Effector memory CD8-positive, alpha-beta T cell (primary cell): ENCODE results near the gene KRT32.
"Not testable (repeated sequence)": the region's sequence is repeated elsewhere in the genome, so short reads cannot be mapped to it uniquely, and the experiment has no call there.

ENCODE experiments used
- ATAC-seq: fragments of 150-1000 bp; cut with Tn5 transposase; replicated peaks from 2 replicates; pipeline ENCODE4 v1.10.0; 2021; ENCODE audit warnings: mild to moderate bottlenecking, moderate library complexity
- DNase-seq, 3 experiments: peaks; one replicate each; pipeline ENCODE4 v3.0.0; 2021
- H3K27ac Mint-ChIP-seq, 2 donors: one replicate each; pipeline ENCODE4 v1.8.0; 2022; ENCODE audit warnings: mild to moderate bottlenecking in 2 of 2, mixed read lengths in 2 of 2, moderate library complexity in 2 of 2
- H3K27me3 Mint-ChIP-seq, 2 donors: one replicate each; pipeline ENCODE4 v1.8.0; 2022; ENCODE audit warnings: mixed read lengths in 2 of 2
- H3K36me3 Mint-ChIP-seq: one replicate; pipeline ENCODE4 v1.8.0; 2022; ENCODE audit warnings: mild to moderate bottlenecking, moderate library complexity, mixed read lengths; ENCODE audit not compliant: insufficient read depth
- H3K4me1 Mint-ChIP-seq, 2 donors: one replicate each; pipeline ENCODE4 v1.8.0; 2022; ENCODE audit warnings: low read depth in 2 of 2, mixed read lengths in 2 of 2
- H3K4me3 Mint-ChIP-seq, 2 donors: one replicate each; pipeline ENCODE4 v1.8.0; 2022; ENCODE audit warnings: mild to moderate bottlenecking in 2 of 2, mixed read lengths in 2 of 2, moderate library complexity in 2 of 2
- H3K9me3 Mint-ChIP-seq, 2 donors: one replicate each; pipeline ENCODE4 v1.8.0; 2022; ENCODE audit warnings: mixed read lengths in 2 of 2

Gene KRT32

GRCh38 chr17:41446806-41447205, 20.4 kb downstream of the KRT32 start:
- no peak for DNase-seq
- no peak overlapping the region for H3K4me3 Mint-ChIP-seq
- no peak for ATAC-seq
- no peak overlapping the region for H3K27ac Mint-ChIP-seq
- H3K9me3 Mint-ChIP-seq = no peaks in the 10 kb centered on the region
- peaks cover 54 to 85% of the 10 kb centered on the region in 2 donors for H3K27me3 Mint-ChIP-seq
- peaks cover 0 to 2% of the 10 kb centered on the region in 2 donors for H3K4me1 Mint-ChIP-seq
- peaks cover 4% of the 10 kb centered on the region for H3K36me3 Mint-ChIP-seq

- peaks cover 0 to 2% of the 10 kb centered on the region in 2 donors for H3K4me1 Mint-ChIP-seq
- no peak for ATAC-seq
- H3K27me3 Mint-ChIP-seq = peaks cover 58 to 88% of the 10 kb centered on the region in 2 donors
- no peak overlapping the region for H3K4me3 Mint-ChIP-seq
- H3K9me3 Mint-ChIP-seq = no peaks in the 10 kb centered on the region
- H3K27ac Mint-ChIP-seq = no peak overlapping the region
- no peak for DNase-seq
- peaks cover 3% of the 10 kb centered on the region for H3K36me3 Mint-ChIP-seq
Observed at GRCh38 chr17:41444640-41445039, 22.5 kb downstream of the KRT32 start.

GRCh38 chr17:41444186-41444585, 23.0 kb downstream of the KRT32 start:
- Mint-ChIP-seq H3K36me3 (peaks cover 3% of the 10 kb centered on the region), H3K9me3 (no peaks in the 10 kb centered on the region), H3K27me3 (peaks cover 58 to 85% of the 10 kb centered on the region in 2 donors), H3K27ac (no peak overlapping the region), H3K4me1 (peaks cover 0 to 2% of the 10 kb centered on the region in 2 donors), H3K4me3 (no peak overlapping the region)
- no peak for DNase-seq
- no peak for ATAC-seq

- DNase-seq (no peak), ATAC-seq (no peak)
- Mint-ChIP-seq H3K4me3 (no peak overlapping the region), H3K9me3 (no peaks in the 10 kb centered on the region), H3K27me3 (peaks cover 58 to 73% of the 10 kb centered on the region in 2 donors), H3K27ac (no peak overlapping the region), H3K4me1 (peaks cover 0 to 2% of the 10 kb centered on the region in 2 donors), H3K36me3 (peaks cover 3% of the 10 kb centered on the region)
Observed at GRCh38 chr17:41442739-41443138, 24.4 kb downstream of the KRT32 start.

- Mint-ChIP-seq H3K9me3 (no peaks in the 10 kb centered on the region), H3K27ac (no peak within 1 kb of the TSS), H3K36me3 (peaks cover 3% of the 10 kb centered on the region), H3K4me1 (peaks cover 0 to 2% of the 10 kb centered on the region in 2 donors), H3K27me3 (peaks cover 53 to 75% of the 10 kb centered on the region in 2 donors), H3K4me3 (no peak within 1 kb of the TSS)
- ATAC-seq (no peak), DNase-seq (no peak)
Observed at GRCh38 chr17:41440531-41441033, 26.6 kb downstream of the KRT32 start, which contains the start of gene KRT38. TSS of gene KRT38 (minus strand) at chr17:41440983. CDS start at chr17:41440921, 62 bp downstream.

DNA sequence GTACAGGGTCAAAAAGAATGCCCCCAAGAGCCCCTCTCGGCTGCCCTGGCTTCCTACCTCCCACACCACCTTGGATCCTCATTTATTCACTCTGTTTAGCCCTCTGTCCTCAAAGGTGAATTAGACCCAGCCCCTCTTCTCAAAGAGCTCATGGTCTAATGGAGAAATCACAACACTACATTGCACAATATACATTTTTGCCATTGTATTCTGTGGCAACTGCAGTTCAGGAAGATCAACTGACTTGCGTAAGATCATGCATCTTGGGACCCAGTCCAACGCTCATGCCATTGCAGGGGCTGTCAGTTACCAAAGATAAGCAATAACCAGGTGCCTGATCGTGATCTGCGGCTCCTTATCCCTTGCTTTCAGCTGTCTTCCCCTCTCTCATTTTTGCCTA, 27.8 kb downstream of the KRT32 start:
- no peak for DNase-seq
- Mint-ChIP-seq H3K27me3 (peaks cover 53 to 64% of the 10 kb centered on the region in 2 donors), H3K4me3 (no peak overlapping the region), H3K4me1 (no peaks in the 10 kb centered on the region), H3K9me3 (no peaks in the 10 kb centered on the region), H3K27ac (no peak overlapping the region), H3K36me3 (peaks cover 3% of the 10 kb centered on the region)
- ATAC-seq = no peak

DNA sequence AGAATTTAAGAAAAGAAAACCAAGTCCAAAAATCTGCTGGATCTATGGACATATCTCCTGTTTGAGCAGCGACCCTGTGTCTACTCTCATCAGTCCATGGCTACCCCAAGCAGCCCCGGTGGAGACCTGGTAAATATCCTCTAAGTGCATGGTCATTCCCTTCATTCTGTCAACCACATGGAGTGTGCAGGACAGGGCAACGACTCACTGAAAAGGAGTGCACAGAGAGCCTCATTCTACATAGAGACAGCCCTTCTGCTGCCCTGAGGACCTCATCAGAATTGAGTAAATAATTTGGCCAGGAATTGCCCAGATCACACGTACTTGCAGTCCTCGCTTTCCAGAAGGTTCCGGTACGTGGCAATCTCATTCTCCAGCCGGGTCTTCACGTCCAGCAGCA, 29.4 kb downstream of the KRT32 start:
- H3K27me3 Mint-ChIP-seq = peaks cover 40 to 48% of the 10 kb centered on the region in 2 donors
- no peaks in the 10 kb centered on the region for H3K9me3 Mint-ChIP-seq
- no peak overlapping the region for H3K4me3 Mint-ChIP-seq
- H3K4me1 Mint-ChIP-seq = peaks cover 0 to 2% of the 10 kb centered on the region in 2 donors
- no peak for DNase-seq
- H3K36me3 Mint-ChIP-seq = peaks cover 3% of the 10 kb centered on the region
- no peak for ATAC-seq
- H3K27ac Mint-ChIP-seq = no peak overlapping the region

DNA sequence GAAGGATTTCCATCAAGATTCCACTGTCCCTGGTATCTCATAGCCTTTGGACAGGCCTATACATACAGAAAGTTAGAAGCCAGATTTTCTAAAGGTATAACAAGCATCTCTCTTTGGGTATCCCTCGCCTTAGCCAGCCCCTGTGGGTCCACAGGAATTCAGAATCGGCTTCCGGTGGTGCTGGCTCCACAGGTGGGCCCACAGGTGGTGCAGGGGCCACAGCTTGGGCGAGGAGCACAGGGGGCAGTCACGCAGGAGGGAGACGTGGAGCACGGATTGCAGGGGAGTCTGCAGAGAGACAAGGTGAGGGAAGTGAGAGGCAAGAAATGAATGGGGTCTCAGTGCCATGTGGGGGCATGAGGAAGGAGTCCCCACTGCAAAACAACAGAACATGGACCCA, 29.9 kb downstream of the KRT32 start:
- Mint-ChIP-seq H3K27me3 (peaks cover 38 to 43% of the 10 kb centered on the region in 2 donors), H3K4me1 (peaks cover 0 to 2% of the 10 kb centered on the region in 2 donors), H3K9me3 (no peaks in the 10 kb centered on the region), H3K4me3 (no peak overlapping the region), H3K27ac (peak overlapping the region in 1 of 2 donors; percentile 24), H3K36me3 (peaks cover 3% of the 10 kb centered on the region)
- DNase-seq (no peak), ATAC-seq (no peak)

GRCh38 chr17:41434415-41434814, 32.8 kb downstream of the KRT32 start:
- peaks cover 27 to 32% of the 10 kb centered on the region in 2 donors for H3K27me3 Mint-ChIP-seq
- no peaks in the 10 kb centered on the region for H3K9me3 Mint-ChIP-seq
- no peak overlapping the region for H3K4me3 Mint-ChIP-seq
- no peak for ATAC-seq
- no peak for DNase-seq
- peaks cover 0 to 2% of the 10 kb centered on the region in 2 donors for H3K4me1 Mint-ChIP-seq
- no peaks in the 10 kb centered on the region for H3K36me3 Mint-ChIP-seq
- no peak overlapping the region for H3K27ac Mint-ChIP-seq

GRCh38 chr17:41434005-41434404, 33.2 kb downstream of the KRT32 start:
- no peak for DNase-seq
- Mint-ChIP-seq H3K9me3 (no peaks in the 10 kb centered on the region), H3K4me3 (no peak overlapping the region), H3K4me1 (peaks cover 0 to 2% of the 10 kb centered on the region in 2 donors), H3K36me3 (no peaks in the 10 kb centered on the region), H3K27ac (no peak overlapping the region), H3K27me3 (peaks cover 27 to 35% of the 10 kb centered on the region in 2 donors)
- ATAC-seq = no peak

DNA sequence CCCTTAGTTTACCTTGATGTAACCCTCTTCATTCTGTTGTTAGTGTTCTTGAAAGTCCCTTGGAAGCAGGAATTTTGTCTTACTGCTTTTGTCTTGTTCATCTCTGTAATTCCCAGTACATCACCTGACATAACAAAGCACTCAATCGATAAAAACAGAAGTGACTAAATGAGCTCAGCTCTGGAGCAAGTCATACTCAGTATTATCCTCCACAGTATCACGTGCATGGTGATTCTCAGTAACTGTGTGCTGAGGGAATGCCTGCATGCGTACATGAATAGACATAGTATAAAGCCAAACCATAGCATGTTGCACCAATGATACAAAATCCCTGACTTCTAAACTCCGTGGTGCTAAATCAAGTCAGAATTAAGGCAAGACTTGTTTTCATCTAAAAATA, 33.6 kb downstream of the KRT32 start:
- Mint-ChIP-seq H3K9me3 (no peaks in the 10 kb centered on the region), H3K27ac (no peak overlapping the region), H3K4me3 (no peak overlapping the region), H3K27me3 (peaks cover 31 to 40% of the 10 kb centered on the region in 2 donors), H3K36me3 (no peaks in the 10 kb centered on the region), H3K4me1 (peaks cover 0 to 2% of the 10 kb centered on the region in 2 donors)
- DNase-seq (no peak), ATAC-seq (no peak)

DNA sequence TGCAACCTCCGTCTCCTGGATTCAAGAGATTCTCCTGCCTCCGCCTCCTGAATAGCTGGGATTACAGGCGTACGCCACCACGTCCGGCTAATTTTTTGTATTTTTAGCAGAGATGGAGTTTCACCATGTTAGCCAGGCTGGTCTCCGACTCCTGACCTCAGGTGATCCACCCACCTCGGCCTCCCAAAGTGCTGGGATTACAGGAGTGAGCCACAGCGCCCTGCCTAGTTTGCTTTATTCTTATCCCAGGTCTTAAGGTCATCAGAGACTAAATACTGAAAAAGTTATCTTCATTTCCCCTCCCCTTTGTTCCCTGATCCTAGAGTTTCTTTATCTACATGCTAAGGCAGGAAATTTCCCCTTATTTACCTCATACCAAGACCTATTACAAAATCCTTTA, 36.8 kb downstream of the KRT32 start:
- peaks cover 28% of the 10 kb centered on the region in 2 donors for H3K27me3 Mint-ChIP-seq
- not testable (repeated sequence) for H3K4me1 Mint-ChIP-seq, H3K9me3 Mint-ChIP-seq, DNase-seq, H3K4me3 Mint-ChIP-seq, H3K36me3 Mint-ChIP-seq, ATAC-seq, H3K27ac Mint-ChIP-seq

GRCh38 chr17:41429667-41430066, 37.5 kb downstream of the KRT32 start:
- no peaks in the 10 kb centered on the region for H3K9me3 Mint-ChIP-seq
- H3K36me3 Mint-ChIP-seq = no peaks in the 10 kb centered on the region
- no peak overlapping the region for H3K27ac Mint-ChIP-seq
- H3K4me3 Mint-ChIP-seq = no peak overlapping the region
- ATAC-seq (no peak), DNase-seq (no peak)
- peaks cover 27 to 32% of the 10 kb centered on the region in 2 donors for H3K27me3 Mint-ChIP-seq
- H3K4me1 Mint-ChIP-seq = peaks cover 0 to 2% of the 10 kb centered on the region in 2 donors

DNA sequence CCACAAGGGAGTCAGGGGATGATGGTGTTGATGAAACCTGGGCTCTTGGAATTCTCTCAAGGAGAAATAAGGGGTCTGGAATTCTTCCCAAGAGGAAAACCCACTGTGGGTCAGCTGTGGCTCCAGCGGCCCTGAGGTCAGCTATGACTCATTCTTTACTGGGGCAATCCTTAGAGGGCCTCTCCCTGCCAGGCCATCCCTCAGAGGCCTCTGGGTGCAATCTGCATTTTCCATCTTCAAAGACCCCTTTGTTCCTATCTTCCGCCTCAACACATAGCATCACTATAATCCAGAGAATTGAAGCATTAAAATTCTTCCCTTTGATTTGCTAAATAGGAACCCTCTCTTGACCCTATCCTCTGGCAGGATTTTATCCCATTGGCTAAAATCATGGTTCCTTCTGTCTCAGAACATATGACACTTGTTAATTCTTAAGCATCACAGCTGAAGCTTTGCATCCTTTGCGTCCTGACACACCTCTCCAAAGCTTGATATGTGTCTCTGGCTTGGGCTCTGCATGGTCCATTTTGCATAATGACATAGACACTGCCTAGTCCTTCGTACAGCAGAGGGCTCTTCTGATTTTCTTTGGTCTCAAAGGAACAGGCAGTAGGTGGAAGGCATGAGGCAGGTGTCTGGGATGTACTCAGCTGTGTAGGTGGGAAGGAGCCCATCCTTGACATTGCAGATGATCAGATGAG, 38.4 kb downstream of the KRT32 start:
- Mint-ChIP-seq H3K27me3 (peaks cover 25 to 34% of the 10 kb centered on the region in 2 donors), H3K27ac (no peak overlapping the region)

More for the DNA sequence above, 38.4 kb downstream of the KRT32 start:
- no peaks in the 10 kb centered on the region for H3K36me3 Mint-ChIP-seq
- ATAC-seq (no peak), DNase-seq (no peak)
- no peak overlapping the region for H3K4me3 Mint-ChIP-seq
- peaks cover 0 to 2% of the 10 kb centered on the region in 2 donors for H3K4me1 Mint-ChIP-seq
- H3K9me3 Mint-ChIP-seq = no peaks in the 10 kb centered on the region
